GM12873 (cell line): Measurements from ENCODE around the gene NPAS3.

Experiments
- TF ChIP-seq, protein P1 (sequence below): IDR thresholded peaks from 2 replicates; pipeline ENCODE4 v1.5.1; 2012; ENCODE audit warnings: low read depth, mild to moderate bottlenecking, moderate library complexity, low read length, control low read depth; ENCODE audit not compliant: insufficient read depth; ENCODE audit errors: missing control alignments

Gene NPAS3

DNA sequence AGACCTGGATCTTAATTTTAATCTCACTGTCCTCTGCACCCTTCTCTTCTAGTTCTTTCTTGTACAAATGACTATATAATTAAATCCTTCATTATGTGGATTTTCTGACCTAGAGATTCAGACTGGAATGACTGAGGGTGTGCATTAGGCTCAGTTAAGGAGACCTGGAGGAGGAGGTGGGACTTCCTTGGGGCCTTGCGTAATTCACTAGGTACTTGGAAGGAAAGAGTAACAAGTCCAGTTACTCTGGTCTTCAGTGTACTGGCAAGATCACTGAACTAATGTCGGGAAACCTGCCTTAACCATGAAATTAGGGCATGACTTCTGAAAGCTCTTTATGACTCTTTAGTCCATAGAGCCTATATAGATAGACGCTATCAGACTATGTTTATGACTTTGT, 570.8 kb downstream of the NPAS3 start:
- TF ChIP-seq, protein P1, sequence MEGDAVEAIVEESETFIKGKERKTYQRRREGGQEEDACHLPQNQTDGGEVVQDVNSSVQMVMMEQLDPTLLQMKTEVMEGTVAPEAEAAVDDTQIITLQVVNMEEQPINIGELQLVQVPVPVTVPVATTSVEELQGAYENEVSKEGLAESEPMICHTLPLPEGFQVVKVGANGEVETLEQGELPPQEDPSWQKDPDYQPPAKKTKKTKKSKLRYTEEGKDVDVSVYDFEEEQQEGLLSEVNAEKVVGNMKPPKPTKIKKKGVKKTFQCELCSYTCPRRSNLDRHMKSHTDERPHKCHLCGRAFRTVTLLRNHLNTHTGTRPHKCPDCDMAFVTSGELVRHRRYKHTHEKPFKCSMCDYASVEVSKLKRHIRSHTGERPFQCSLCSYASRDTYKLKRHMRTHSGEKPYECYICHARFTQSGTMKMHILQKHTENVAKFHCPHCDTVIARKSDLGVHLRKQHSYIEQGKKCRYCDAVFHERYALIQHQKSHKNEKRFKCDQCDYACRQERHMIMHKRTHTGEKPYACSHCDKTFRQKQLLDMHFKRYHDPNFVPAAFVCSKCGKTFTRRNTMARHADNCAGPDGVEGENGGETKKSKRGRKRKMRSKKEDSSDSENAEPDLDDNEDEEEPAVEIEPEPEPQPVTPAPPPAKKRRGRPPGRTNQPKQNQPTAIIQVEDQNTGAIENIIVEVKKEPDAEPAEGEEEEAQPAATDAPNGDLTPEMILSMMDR: no peak

GRCh38 chr14:33510063-33510481, 571.4 kb downstream of the NPAS3 start:
- TF ChIP-seq, protein P1: no peak

DNA sequence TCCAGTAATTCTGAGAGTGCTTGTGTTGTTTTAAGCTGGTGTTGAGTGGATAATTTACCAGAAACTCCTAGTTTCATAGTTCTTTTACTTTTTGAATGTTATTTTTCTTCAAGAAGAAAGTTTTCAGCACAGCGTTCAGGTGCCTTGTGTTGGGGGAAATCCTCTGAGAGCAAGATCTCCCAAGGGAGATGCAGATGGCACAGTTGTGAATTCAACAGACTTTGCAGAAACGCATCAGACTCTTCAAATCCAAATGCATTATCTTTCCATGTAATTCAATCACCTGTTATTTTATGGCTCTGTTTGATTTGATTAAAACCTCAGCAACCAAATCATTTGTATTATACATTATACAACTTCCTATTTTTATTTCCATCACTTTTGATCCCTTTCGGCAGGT, 572.3 kb downstream of the NPAS3 start:
- TF ChIP-seq, protein P1: no peak

- TF ChIP-seq, protein P1: no peak
Observed at GRCh38 chr14:33511851-33512640, 573.4 kb downstream of the NPAS3 start.

DNA sequence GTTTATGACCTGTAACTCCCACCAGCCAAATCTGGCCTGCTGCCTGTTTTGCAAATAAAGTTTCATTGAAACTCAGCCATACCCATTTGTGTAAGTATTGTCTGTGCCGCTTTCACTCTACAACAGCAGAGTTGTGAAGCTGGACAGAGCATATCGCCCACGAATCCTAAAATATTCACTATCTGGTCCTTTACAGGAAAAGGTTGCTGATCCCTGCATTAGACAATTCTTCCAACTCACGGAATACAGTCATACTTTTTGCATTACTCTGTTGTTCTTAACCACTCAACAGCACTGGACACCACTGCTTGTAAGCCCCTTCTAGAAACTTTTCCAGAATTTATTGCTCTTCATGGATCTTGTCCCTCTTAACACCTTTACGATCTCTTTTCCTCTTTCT, 576.8 kb downstream of the NPAS3 start:
- TF ChIP-seq, protein P1: no peak

GRCh38 chr14:33515899-33516298, 577.2 kb downstream of the NPAS3 start:
- TF ChIP-seq, protein P1: no peak

DNA sequence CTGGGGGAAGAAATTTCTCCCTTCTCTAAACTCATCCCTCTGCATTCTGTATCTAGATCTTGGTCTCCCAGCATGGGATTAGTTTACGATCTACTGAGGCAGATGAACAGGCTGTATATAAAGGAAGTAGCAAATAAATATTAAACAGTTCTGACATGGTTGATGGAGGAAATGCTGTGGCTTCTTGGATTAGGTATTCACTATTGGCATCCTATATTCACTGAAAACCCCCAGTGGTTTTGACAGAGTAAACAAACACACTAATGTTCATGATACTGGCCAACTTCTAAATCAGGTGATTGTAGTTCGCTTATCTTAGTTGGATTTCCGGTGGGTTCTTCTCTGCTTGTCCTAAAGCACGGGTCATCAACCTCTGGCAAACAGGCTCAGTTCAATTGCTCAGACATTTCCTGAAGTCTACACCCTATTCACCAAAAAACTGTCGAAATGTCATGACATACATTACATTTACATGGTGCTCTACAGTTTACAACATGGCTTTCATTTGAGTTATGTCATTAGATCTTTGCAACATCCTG, 578.3 kb downstream of the NPAS3 start:
- TF ChIP-seq, protein P1: no peak
